GM10266 (cell line): Measurements from ENCODE around the gene TCEA2.

Experiments used
- DNase-seq: peaks from one replicate; pipeline ENCODE4 v3.0.0; 2012; ENCODE audit errors: extremely low spot score
- CTCF ChIP-seq: IDR thresholded peaks from 2 replicates; pipeline ENCODE4 v1.5.1; 2012; ENCODE audit warnings: mild to moderate bottlenecking, low read depth; ENCODE audit not compliant: control insufficient read depth, insufficient read depth; ENCODE audit errors: missing control alignments

Gene TCEA2

GRCh38 chr20:64056889-64057627 lies 5.9 kb upstream of the TCEA2 start:
- peak; percentile 70 for DNase-seq
- TF ChIP-seq CTCF: no peak

GRCh38 chr20:64057628-64058498 lies 5.1 kb upstream of the TCEA2 start:
- TF ChIP-seq CTCF: peak; percentile 93
- DNase-seq: peak; percentile 91

GRCh38 chr20:64058536-64058935 lies 4.5 kb upstream of the TCEA2 start:
- TF ChIP-seq CTCF: no peak
- no peak for DNase-seq

- no peak for DNase-seq
- TF ChIP-seq CTCF: no peak
These were observed 762 bp upstream of the TCEA2 start for GRCh38 chr20:64062276-64062595.

- no peak for TF ChIP-seq CTCF
- peak; percentile 66 for DNase-seq
These were observed 569 bp downstream of the TCEA2 start for GRCh38 chr20:64063389-64064144.

GRCh38 chr20:64064145-64064698 lies 1.2 kb downstream of the TCEA2 start:
- DNase-seq: no peak
- TF ChIP-seq CTCF: no peak
